LNCAP (cell line): ENCODE data around the gene CRKL.

Experiments
- CTCF ChIP-seq: fragments of 450-650 bp; IDR thresholded peaks from 2 replicates; pipeline ENCODE4 v1.5.1; 2017; ENCODE audit warnings: mild to moderate bottlenecking

Gene CRKL

GRCh38 chr22:20937794-20938671, 20.8 kb downstream of the CRKL start:
- no peak for TF ChIP-seq CTCF

- no peak for TF ChIP-seq CTCF
Observed at GRCh38 chr22:20940186-20940651, 23.0 kb downstream of the CRKL start.

GRCh38 chr22:20940904-20941385, 23.7 kb downstream of the CRKL start:
- TF ChIP-seq CTCF = no peak

GRCh38 chr22:20943104-20943933, 26.1 kb downstream of the CRKL start:
- TF ChIP-seq CTCF = no peak

GRCh38 chr22:20944042-20944441, 26.8 kb downstream of the CRKL start:
- TF ChIP-seq CTCF = no peak

- TF ChIP-seq CTCF = no peak
Observed at GRCh38 chr22:20945578-20945934, 28.3 kb downstream of the CRKL start.

- no peak for TF ChIP-seq CTCF
Observed at GRCh38 chr22:20946080-20946986, 29.1 kb downstream of the CRKL start.
